ENCODE measurements around the gene STRA8.
A peak's percentile ranks its signal among the peaks of the same experiment; 100 is the strongest.

STRA8 gene

DNA sequence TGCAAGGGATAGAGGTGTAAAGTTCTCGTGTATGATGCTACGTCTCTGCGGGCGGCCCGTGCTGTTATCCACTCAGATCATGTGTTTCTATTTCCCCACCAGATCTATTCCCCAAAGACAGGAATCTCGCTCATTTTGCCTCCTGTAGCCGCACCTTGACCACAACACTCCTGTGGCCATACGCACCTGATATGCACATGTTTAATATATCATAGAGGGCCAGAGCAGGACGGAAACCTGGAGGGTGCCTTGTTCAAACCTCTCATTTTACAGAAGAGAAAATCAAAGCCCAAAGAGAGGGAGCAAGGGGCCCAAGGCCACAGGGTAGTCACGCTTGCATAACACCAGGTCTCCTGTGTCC lies 37.6 kb downstream of the STRA8 start:
- no peak for DNase-seq

DNA sequence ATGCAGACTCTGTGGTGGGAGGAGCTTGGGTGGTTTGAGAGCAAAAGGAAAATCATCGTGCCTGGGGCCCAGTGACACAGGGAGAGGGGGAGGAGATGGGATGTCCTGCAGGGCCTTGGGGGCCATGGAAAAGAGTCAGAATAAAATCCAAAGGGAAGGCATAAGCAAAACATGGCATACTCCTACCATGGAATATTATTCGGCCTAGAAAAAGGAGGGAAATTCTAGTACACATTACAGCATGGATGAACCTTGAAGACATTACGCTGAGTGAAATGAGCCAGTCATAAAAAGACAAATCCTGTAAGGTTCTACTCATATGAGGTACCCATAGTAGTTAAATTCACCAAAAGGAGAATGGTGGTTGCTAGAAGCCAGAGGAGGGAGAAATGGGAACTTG lies 38.7 kb downstream of the STRA8 start:
- no peak for DNase-seq

DNA sequence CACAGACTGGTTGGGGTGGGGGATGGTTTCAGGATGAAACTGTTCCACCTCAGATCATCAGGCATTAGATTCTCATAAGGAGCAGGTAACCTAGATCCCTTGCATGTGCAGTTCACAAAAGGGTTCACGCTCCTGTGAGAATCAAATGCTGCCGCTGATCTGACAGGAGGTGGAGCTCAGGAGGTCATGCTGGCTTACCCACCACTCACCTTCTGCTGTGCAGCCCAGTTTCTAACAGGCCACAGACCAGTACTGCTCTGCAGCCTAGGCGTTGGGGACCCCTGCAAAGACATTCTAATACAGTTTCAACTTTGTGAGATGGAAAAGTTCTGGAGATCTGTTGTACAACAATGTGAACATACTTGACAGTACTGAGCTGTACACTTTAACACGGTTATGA lies 39.9 kb downstream of the STRA8 start:
- DNase-seq, result no peak

DNA sequence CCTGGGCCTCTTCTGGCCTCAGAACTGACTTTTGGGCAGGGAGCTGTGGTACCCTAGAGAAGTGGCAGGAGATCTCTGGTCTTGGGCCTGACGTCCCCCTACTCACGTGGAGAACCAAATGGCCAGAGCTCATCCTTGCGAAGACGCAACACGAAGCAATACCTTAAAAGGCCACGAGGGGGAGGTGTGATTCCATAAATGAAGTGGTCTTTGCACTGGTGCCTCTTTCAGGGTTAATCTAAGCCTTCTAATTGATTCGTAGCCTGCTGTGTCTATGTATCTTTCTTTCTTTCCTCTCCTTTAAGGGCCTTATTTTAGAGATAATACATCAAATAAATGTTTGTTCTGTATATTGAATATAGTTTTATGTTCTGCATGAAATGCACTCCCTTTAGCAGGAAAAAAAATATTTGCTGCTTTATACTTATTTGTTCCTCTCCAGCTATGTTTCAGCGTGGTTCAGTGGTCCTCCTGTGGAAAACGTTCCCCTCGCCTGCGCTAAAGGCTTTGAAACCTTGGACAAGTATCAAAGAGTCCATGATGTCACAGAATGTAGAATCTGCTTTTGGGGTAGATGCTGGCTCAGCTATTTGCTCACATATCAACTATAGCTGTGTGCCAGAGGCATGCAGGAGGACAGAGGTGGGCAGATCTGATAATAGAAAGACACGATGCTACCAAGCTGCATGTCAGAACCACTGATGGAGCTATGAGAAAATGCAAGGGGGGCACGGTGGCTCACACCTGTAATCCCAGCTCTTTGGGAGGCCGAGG lies 41.0 kb downstream of the STRA8 start:
- peak; percentile 85 for DNase-seq

DNA sequence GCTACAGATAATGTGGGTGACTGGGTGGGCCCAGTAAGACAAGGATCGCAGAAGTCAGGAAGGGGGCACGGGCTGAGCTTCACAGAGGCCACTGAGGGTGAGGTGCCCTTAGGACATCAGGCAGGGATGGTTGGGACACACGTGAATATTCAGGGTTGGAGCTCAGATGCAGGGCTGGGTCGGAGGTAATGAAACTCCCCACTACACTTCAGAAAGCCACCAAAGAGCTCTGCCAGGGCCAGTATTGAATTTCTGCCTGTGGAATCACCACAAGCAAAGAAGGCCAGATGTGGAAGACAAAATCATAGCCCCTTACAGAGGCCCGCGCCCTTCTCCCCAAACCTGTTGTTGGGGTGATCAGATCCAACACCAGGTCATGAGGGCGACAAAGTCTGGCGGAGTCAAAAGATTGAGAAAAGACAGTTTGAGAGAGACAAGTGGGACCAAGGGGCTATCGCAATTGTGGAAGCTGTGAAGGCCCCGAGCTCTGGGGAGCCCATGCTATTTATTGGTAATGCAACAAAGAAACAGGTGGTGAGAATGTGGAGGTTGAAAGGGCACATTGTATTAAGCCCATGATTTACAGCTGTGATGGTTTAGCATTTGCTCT lies 42.4 kb downstream of the STRA8 start:
- no peak for DNase-seq

DNA sequence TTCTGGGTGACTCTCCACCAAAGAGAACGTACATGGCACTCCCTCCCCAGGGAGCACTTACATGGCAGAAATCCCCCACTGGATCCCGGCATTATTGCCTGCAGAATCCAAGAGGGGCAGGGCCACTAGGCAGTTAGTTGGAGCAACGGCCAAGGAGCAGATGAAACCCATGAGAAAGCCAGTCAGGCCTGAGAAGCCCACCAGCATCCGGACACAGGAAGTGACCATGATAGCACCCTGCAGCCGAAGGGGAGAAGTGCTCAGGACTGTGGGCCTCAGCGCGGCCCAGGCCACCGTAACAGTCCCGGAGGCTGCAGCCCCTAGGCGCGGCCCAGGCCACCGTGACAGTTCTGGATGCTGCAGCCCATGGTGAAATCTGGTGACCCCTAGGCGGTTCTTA lies 43.5 kb downstream of the STRA8 start:
- no peak for DNase-seq

DNA sequence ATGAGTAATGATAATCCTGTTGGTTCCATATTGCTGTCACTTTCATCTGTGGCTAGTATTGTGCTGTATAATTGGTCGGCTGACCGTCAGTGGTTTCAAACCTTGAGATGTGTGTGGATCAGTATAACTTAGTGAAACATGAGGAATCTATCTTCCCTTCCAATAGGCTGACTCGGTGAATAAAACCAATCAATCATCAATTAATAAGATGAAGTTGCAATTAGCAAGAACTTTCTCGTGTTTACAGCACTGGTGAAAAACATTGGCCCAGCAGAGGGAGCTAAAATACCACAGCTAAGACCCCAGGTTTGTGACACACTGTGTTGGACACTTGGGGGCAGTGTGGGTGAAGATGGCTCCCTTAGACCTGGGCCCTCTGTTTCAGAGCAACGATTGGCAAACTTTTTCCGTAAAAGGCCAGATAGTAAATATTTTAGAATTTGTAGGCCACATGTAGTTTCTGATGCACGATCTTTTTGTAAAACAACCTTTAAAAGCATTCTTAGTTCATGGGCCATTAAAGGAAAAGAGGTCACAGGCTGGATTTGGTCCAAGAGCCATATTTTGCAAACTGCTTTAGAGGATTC lies 47.8 kb downstream of the STRA8 start:
- DNase-seq, result peak; percentile 96

DNA sequence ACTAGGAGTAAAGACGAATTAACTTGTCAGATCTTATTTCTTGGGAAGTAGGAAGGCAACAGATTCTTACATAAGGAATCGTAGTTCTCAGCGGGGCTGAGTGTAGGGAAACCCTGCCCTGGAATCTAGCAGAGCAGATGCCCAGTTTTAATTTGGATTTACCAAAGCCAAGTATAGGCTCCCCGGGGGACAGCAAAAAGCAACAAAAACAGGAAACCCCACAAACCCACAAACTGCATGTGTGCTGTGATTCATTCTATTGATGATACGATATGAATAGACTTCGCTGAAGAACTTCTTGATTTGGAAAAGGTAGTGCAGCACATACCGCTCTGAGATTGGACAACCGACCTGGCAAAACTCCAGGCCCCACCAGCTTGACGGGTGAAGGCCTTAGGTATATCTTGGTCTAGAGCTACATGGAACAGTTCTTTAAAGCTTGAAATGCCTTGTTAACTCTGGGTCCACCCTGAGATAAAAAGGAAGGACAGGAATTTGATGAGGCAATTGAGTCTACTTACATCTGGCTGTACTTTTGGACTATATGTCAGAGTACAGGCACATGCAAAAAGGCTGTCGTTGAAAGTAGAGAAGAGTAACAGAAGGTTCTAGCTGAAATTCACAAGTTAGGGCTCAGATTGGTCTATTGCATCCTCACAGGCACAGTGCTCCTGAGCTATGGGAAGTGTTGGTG lies 49.1 kb downstream of the STRA8 start:
- DNase-seq, result no peak

DNA sequence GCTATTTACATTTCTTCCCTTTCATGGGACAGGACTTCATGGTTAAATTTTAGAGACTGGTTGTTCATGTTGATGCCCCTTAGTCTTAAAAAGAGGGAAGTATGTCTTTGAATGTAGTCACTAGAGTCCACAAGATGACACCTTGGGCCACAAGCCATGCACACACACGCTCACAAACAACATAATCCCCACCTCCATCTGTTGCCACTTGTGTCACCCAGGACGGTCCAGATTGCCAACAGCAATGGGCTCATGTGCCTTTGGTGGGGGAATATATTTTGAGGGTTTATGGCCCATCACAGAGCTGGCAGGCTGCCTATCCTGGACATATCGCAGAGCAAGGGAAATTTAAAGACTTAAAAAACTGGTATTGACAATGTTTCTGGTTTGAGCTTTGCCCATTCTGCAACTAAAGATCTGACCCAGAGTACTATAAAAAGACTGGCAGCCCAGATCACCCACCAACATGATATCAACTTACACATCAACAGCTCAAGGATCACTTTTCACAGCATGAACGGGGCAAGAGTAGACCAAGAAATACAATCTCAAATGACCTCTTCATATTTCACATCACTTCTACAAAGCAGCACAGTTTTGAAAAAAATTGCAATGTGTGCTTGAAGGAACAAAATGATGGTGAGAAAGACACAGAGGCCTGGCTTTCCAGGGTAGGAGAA lies 50.5 kb downstream of the STRA8 start:
- DNase-seq, result no peak

DNA sequence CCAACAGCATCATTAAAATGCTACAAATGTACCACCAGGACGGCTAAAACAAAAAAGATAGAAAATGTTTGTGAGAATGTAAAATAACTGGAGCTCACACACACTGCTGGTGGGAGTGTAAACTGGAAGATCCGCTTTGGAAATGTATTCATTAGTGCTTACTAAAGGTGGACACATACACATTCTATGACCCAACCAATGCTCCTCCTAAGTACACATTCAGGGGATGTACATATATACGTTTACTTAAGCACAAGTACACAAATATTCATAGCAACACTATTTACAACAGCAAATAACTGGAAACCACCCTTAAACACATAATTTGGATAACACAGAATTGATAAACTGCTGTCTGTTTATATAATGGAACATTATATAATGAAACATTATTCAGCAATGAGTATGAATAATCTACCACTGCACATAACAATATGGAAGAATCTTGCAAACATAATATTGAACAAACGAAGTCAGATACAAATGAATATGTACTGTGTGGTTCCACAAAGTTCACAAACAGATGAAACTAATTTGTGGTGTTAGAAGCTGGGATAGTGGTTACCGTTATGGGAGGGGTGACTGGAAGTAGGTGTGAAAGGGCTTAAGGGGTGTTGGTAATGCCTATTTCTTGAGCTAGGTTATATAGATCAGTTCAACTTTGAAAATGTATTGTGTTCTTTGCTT lies 52.1 kb downstream of the STRA8 start:
- DNase-seq, result no peak

DNA sequence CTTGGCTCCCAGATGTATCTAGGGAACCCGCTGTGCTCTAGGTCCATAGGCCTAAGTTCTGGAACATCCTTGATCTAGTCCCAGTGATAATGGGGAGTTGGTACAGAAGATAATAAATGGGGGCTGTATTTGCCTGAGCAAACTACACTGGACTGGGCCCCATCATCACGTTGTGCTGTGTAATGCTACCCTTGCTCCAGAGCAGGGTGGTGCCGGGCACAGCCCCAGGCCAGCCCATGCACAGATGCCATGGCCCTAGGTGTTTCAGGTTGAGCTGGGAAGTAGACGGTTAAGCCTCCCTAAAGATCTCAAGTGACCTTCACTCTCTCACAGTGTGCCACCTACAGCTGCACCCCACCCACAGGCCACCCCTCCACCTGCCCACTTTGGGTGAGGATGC lies 53.2 kb downstream of the STRA8 start:
- DNase-seq, result no peak

DNA sequence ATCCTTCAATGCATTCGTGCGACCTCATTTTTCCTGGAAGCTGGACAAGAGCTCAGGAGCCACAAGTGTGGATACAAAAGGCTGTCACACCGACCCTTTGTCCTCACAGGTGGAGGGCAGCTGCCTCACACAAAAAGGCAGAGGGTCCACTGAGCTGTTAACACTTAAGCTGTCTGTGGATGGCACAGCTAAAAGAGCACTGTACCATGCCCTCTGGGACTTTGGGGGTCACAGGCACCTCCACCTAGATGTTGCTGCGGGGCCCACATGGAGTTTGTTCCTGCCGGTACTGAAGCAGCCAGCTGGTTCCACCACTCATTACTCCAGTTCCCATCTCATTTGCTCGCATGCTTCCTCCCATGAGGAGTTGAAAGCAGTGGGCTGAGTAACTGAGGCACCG lies 57.0 kb downstream of the STRA8 start:
- DNase-seq, result no peak

DNA sequence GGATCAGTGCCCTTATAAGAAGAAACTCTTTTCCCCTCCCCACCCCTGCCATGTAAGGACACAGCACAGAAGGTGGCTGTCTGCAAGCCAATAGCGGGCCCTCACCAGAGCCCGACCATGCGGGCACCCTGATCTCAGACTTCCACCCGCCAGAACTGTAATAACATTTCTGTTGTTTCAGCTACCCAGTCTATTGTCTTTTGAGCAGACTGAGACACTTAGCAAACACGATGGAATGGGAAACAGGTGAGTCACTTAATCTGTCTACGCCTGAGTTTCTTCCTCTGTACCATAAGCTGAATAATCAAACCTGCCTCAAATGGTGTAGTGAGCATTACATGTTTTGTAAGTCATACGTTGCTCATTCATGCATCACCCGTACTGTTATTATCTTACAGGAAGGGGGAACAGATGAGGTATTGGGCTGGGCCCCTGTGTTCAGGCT lies 58.2 kb downstream of the STRA8 start:
- no peak for DNase-seq

DNA sequence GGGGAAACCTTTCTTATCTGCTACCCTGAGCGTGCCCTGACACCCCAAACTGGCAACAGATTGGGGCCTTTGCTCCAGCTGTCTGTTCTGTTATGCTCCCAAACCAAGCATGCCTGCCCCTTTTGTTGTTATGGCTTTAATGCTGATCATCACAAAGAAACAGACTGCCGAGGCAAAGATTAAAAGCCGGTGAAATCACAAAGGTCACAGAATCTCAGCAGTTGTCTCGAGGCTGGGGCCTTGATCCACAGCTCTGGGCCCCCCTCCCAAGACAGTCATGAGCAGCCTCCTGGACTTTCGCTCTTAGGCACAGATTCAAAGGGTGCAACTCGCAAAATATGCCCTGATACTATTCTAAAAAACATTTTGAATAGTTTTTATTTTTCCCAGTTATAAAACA lies 65.6 kb downstream of the STRA8 start:
- no peak for DNase-seq

DNA sequence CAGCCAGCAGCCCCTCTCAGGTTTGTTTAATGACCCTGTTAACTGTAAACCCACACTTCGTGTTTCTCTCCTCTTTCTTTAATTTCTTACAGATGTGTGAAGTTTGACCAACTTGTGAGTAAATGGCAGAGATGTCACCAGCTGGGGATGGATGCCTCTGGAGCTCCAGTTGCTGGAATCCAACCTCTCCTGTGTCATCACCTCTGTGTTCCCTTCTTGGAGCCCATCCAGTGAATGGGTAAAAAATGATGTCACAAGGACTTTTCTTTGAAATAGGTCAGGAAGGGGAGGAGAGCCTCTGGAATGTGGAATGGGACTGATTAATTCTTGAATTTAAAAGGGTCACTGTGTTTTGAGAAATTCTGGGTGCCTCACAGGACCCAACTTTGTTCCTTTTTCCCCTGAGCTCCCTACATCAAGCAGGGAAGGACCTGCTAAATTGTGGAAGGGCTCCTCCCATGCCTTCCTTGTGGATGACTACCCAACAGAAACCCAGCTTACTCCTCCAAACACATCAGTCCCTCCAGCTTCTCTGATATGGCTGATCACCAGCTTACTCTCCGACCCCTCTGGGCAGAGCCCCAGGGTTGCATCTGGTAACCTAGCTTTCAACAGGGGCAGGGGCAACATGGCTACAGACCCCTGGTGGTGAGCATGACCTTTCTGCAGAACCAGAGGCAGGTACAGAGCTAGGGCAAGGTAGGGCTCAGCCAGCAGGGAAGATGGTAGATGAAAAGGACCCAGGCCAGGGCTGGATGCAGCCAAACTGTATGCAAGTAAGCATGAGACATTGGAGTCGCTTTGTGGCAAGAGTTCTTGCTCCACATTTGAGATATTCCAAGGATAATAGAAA lies 67.5 kb downstream of the STRA8 start:
- no peak for DNase-seq

Measured in hematopoietic multipotent progenitor cell treated with erythropoietin and hydrocortisone succinate and interleukin-3 and kit ligand, for 6 days (in vitro differentiated cells).